WERI-Rb-1 (cell line): Measurements from ENCODE around the gene R3HDM4.
A peak's percentile ranks its signal among the peaks of the same experiment; 100 is the strongest.
"Not testable (repeated sequence)": the region's sequence is repeated elsewhere in the genome, so short reads cannot be mapped to it uniquely, and the experiment has no call there.

Experiments
- DNase-seq: peaks from one replicate; pipeline ENCODE4 v3.0.0-alpha.2; 2020
- H3K27ac ChIP-seq: fragments of 250-450 bp; sonication (Bioruptor Pico); 2 replicates; pipeline ENCODE4 v1.5.1; 2020; ENCODE audit warnings: mild to moderate bottlenecking, moderate library complexity
- H3K27me3 ChIP-seq: fragments of 250-450 bp; sonication (Bioruptor Pico); 2 replicates; pipeline ENCODE4 v1.5.1; 2021; ENCODE audit warnings: mild to moderate bottlenecking, low read depth, moderate library complexity; ENCODE audit not compliant: insufficient read depth, severe bottlenecking
- H3K36me3 ChIP-seq: fragments of 250-450 bp; sonication (Bioruptor Pico); 2 replicates; pipeline ENCODE4 v1.5.1; 2020; ENCODE audit warnings: mild to moderate bottlenecking, moderate library complexity
- H3K4me3 ChIP-seq: 2 replicates; pipeline ENCODE4 v1.5.1; 2011; ENCODE audit warnings: low read depth, mild to moderate bottlenecking, control low read depth, low read length
- H3K9me3 ChIP-seq: fragments of 250-450 bp; sonication (Bioruptor Pico); 2 replicates; pipeline ENCODE4 v1.5.1; 2021; ENCODE audit warnings: mild to moderate bottlenecking, moderate library complexity; ENCODE audit not compliant: severe bottlenecking
- TF ChIP-seq, protein P1 (sequence below): IDR thresholded peaks from 2 replicates; pipeline ENCODE4 v1.5.1; 2011; ENCODE audit warnings: low read depth, mild to moderate bottlenecking, control low read depth, inconsistent platforms, low read length

Gene R3HDM4

DNA sequence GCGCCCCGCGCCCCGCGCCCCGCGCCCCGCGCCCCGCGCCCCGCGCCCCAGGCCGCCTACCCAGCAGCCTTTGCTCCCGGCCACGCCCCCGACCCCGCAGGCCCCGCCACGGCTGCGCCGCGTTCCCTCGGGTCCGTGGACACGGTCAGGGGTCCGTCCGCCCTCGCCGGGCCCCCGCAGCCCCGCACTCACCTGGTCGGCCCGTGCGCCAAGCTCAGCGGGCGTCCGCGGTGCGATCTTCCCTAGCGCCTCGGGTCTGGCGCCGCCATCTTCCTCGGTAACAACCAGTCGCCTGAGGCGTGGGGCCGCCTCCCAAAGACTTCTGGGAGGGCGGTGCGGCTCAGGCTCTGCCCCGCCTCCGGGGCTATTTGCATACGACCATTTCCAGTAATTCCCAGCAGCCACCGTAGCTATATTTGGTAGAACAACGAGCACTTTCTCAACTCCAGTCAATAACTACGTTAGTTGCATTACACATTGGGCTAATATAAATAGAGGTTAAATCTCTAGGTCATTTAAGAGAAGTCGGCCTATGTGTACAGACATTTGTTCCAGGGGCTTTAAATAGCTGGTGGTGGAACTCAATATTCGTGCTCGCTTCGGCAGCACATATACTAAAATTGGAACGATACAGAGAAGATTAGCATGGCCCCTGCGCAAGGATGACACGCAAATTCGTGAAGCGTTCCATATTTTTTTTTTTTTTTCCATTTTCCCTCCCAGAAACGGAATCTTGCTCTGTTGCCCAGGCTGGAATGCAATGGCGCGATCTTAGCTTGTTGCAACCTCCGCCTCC is 19.9 kb downstream of the R3HDM4 start, which contains the start of the genes MED16 and RNU6-9:
MED16 (minus strand) TSS at position 294 of the 796 bp plus-strand sequence. CDS start 2,056 bp downstream, outside the sequence.
RNU6-9 (plus strand) TSS at position 591 of the 796 bp plus-strand sequence.
- Histone ChIP-seq H3K27ac (peak within 1 kb of the TSS; percentile 97), H3K27me3 (no peaks in the 10 kb centered on the region), H3K4me3 (peak within 1 kb of the TSS; percentile 50), H3K9me3 (no peaks in the 10 kb centered on the region), H3K36me3 (peaks cover 32% of the 10 kb centered on the region)
- TF ChIP-seq, protein P1, sequence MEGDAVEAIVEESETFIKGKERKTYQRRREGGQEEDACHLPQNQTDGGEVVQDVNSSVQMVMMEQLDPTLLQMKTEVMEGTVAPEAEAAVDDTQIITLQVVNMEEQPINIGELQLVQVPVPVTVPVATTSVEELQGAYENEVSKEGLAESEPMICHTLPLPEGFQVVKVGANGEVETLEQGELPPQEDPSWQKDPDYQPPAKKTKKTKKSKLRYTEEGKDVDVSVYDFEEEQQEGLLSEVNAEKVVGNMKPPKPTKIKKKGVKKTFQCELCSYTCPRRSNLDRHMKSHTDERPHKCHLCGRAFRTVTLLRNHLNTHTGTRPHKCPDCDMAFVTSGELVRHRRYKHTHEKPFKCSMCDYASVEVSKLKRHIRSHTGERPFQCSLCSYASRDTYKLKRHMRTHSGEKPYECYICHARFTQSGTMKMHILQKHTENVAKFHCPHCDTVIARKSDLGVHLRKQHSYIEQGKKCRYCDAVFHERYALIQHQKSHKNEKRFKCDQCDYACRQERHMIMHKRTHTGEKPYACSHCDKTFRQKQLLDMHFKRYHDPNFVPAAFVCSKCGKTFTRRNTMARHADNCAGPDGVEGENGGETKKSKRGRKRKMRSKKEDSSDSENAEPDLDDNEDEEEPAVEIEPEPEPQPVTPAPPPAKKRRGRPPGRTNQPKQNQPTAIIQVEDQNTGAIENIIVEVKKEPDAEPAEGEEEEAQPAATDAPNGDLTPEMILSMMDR: no peak
- DNase-seq: peak; percentile 91

GRCh38 chr19:892243-892893 is 20.7 kb downstream of the R3HDM4 start:
- Histone ChIP-seq H3K36me3 (peaks cover 39% of the 10 kb centered on the region), H3K27ac (peak overlapping the region; percentile 97), H3K27me3 (no peaks in the 10 kb centered on the region), H3K4me3 (peak overlapping the region; percentile 50), H3K9me3 (no peaks in the 10 kb centered on the region)
- TF ChIP-seq, protein P1: no peak
- DNase-seq: no peak

DNA sequence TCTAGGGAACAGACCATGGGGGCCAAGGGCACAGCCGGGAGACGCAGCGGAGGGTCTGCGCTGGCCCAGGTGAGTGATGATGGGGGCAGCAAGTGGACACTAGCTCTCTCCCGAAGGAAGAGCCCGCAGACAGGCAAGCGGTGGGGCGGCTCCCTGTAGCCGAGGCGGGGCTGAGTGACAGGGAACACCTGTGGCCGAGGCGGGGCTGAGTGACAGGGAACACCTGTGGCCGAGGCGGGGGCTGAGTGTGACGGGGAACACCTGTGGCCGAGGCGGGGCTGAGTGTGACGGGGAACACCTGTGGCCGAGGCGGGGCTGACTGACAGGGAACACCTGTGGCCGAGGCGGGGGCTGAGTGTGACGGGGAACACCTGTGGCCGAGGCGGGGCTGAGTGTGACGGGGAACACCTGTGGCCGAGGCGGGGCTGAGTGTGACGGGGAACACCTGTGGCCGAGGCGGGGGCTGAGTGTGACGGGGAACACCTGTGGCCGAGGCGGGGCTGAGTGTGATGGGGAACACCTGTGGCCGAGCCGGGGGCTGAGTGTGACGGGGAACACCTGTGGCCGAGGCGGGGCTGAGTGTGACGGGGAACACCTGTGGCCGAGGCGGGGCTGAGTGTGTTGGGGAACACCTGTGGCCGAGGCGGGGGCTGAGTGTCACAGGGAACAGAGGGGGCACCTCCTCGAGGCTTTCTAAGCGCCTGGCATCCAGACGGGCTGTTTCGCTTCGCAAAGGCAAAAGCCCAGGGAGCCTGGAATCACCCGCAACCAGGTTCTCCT is 21.4 kb downstream of the R3HDM4 start:
- H3K4me3 ChIP-seq: peak overlapping the region; percentile 50
- not testable (repeated sequence) for H3K27ac ChIP-seq

GRCh38 chr19:890831-891230 is 22.2 kb downstream of the R3HDM4 start:
- Histone ChIP-seq H3K36me3 (peaks cover 48% of the 10 kb centered on the region), H3K27ac (no peak overlapping the region), H3K9me3 (no peaks in the 10 kb centered on the region), H3K27me3 (no peaks in the 10 kb centered on the region), H3K4me3 (no peak overlapping the region)
- TF ChIP-seq, protein P1: no peak
- no peak for DNase-seq

More for the DNA sequence above, 21.4 kb downstream of the R3HDM4 start:
- H3K36me3 ChIP-seq: peaks cover 40% of the 10 kb centered on the region
- not testable (repeated sequence) for H3K9me3 ChIP-seq, H3K27me3 ChIP-seq, DNase-seq

DNA sequence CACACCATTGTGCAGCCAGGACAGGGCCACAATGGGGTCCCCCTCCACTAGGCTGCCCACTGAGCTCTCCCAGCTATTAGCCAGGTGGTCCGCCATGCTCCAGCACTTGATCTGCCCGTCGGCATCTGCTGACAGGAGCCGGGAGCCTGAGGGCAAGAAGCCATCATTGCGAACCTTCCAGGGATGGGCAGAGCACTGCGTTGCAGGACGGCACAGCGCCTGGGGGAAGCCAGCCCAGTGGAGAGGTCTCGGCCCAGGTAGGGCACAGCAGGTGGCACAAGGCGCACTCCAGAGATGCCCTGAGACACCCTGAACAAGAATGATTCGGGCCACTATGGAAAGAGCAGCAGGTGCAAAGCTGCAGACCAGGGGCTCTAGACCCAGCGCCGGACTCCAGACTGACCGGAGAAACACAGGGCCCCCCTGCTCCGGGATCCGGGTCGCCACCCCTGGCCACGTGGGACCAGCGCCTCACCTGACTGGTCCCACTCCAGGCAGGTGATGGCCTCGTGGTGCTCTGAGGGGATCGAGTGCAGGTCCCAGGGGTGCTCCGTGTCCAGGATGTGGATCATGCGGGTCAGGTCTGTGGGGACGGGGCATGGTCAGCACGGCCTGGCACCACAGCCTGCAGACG is 23.2 kb downstream of the R3HDM4 start:
- Histone ChIP-seq H3K9me3 (no peaks in the 10 kb centered on the region), H3K4me3 (no peak overlapping the region), H3K27me3 (no peaks in the 10 kb centered on the region), H3K36me3 (peaks cover 57% of the 10 kb centered on the region), H3K27ac (no peak overlapping the region)
- TF ChIP-seq, protein P1: no peak
- no peak for DNase-seq
